ENCODE data around the gene CUX1.

DNA sequence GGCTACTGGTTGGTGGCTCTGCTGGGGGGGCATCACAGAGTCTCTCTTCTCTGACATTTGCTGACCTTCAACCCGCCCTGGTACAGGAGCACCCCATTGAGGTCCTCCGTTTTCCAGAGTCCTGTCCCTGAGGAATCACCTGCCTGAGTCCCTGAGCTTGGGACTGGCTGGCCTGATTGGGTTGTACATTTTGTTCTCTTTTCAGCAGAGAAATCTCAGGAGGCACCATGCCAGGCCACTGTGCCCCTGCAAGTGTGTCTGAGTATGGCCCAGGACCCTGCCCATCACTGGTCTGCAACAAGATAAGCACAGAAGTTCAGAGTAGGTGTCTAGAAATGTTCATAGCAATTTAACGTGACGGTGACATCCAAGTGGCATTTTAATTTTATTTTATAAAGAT lies 131.2 kb downstream of the CUX1 start:
- TF ChIP-seq, protein P1, sequence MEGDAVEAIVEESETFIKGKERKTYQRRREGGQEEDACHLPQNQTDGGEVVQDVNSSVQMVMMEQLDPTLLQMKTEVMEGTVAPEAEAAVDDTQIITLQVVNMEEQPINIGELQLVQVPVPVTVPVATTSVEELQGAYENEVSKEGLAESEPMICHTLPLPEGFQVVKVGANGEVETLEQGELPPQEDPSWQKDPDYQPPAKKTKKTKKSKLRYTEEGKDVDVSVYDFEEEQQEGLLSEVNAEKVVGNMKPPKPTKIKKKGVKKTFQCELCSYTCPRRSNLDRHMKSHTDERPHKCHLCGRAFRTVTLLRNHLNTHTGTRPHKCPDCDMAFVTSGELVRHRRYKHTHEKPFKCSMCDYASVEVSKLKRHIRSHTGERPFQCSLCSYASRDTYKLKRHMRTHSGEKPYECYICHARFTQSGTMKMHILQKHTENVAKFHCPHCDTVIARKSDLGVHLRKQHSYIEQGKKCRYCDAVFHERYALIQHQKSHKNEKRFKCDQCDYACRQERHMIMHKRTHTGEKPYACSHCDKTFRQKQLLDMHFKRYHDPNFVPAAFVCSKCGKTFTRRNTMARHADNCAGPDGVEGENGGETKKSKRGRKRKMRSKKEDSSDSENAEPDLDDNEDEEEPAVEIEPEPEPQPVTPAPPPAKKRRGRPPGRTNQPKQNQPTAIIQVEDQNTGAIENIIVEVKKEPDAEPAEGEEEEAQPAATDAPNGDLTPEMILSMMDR (IDR thresholded peaks at IDR 0.05), result no peak
- TF ChIP-seq POLR2A (IDR thresholded peaks at IDR 0.05), result no peak

All from body of pancreas (tissue), 4 donors.